Astrocyte (in vitro differentiated cells and primary cell): Measurements from ENCODE around the gene GPRC6A. TPM values are rescaled to one million over a fixed set of nuclear protein-coding genes. Genes with fewer than 3 reads are reported as not detected.

ENCODE experiments used
- DNase-seq: peaks from one replicate; pipeline ENCODE4 v3.0.0-alpha.2; 2010; ENCODE audit warnings: low read depth
- FAIRE-seq: peaks from 2 replicates; lab custom pipeline; 2011; peaks lifted over from hg19 to GRCh38; lab: Jason Lieb, UNC
- H2AFZ ChIP-seq: 2 replicates; pipeline ENCODE4 v1.6.0; 2012; ENCODE audit warnings: low read depth, low read length, inconsistent platforms
- H3K27ac ChIP-seq: 2 replicates; pipeline ENCODE4 v1.5.1; 2011; ENCODE audit warnings: low read depth, low read length, inconsistent platforms
- H3K27me3 ChIP-seq: 2 replicates; pipeline ENCODE4 v1.6.0; 2011; ENCODE audit warnings: low read length, inconsistent platforms; ENCODE audit not compliant: insufficient read depth
- H3K36me3 ChIP-seq: 2 replicates; pipeline ENCODE4 v1.5.1; 2011; ENCODE audit warnings: low read length, inconsistent platforms; ENCODE audit not compliant: insufficient read depth
- H3K4me1 ChIP-seq: 2 replicates; pipeline ENCODE4 v1.5.1; 2011; ENCODE audit warnings: low read length, inconsistent platforms; ENCODE audit not compliant: insufficient read depth
- H3K4me2 ChIP-seq: 2 replicates; pipeline ENCODE4 v1.6.0; 2012; ENCODE audit warnings: low read length, inconsistent platforms
- H3K4me3 ChIP-seq: 2 replicates; pipeline ENCODE4 v1.5.1; 2011; ENCODE audit warnings: low read depth, mild to moderate bottlenecking, low read length, inconsistent platforms; ENCODE audit not compliant: insufficient read depth
- H3K79me2 ChIP-seq: 2 replicates; pipeline ENCODE4 v1.6.0; 2012; ENCODE audit warnings: mild to moderate bottlenecking, low read length, inconsistent platforms; ENCODE audit not compliant: insufficient read depth
- H3K9ac ChIP-seq: 2 replicates; pipeline ENCODE4 v1.6.0; 2012; ENCODE audit warnings: mild to moderate bottlenecking, low read length, inconsistent platforms
- H3K9me3 ChIP-seq: 2 replicates; pipeline ENCODE4 v1.5.1; 2012; ENCODE audit warnings: low read depth, mild to moderate bottlenecking, low read length, inconsistent platforms; ENCODE audit not compliant: insufficient read depth
- H4K20me1 ChIP-seq: 2 replicates; pipeline ENCODE4 v1.6.0; 2012; ENCODE audit warnings: low read length, inconsistent platforms; ENCODE audit not compliant: insufficient read depth
- H3K27ac Mint-ChIP-seq: one replicate; pipeline ENCODE4 v1.8.0; 2021; ENCODE audit warnings: mild to moderate bottlenecking, mixed read lengths; ENCODE audit not compliant: unreplicated experiment
- H3K27me3 Mint-ChIP-seq: one replicate; pipeline ENCODE4 v1.8.0; 2021; ENCODE audit warnings: low read depth, mixed read lengths; ENCODE audit not compliant: unreplicated experiment
- H3K36me3 Mint-ChIP-seq: one replicate; pipeline ENCODE4 v1.8.0; 2021; ENCODE audit warnings: low read depth, mixed read lengths; ENCODE audit not compliant: unreplicated experiment
- H3K4me1 Mint-ChIP-seq: one replicate; pipeline ENCODE4 v1.8.0; 2021; ENCODE audit warnings: low read depth, mixed read lengths; ENCODE audit not compliant: unreplicated experiment
- H3K4me3 Mint-ChIP-seq: one replicate; pipeline ENCODE4 v1.8.0; 2021; ENCODE audit warnings: mild to moderate bottlenecking, moderate library complexity, mixed read lengths; ENCODE audit not compliant: unreplicated experiment
- H3K9me3 Mint-ChIP-seq: one replicate; pipeline ENCODE4 v1.8.0; 2021; ENCODE audit warnings: mild to moderate bottlenecking, mixed read lengths; ENCODE audit not compliant: unreplicated experiment
- EZH2 ChIP-seq: IDR thresholded peaks from 2 replicates; pipeline ENCODE4 v1.6.1; 2012; ENCODE audit warnings: mild to moderate bottlenecking, low read length, inconsistent platforms; ENCODE audit not compliant: insufficient read depth
- total RNA-seq: library from RNA; stranded (reverse); gene quantifications from 2 replicates; pipeline ENCODE4 v1.2.1, GENCODE V29; 2021
- TF ChIP-seq, protein P1 (sequence below): IDR thresholded peaks from 2 replicates; pipeline ENCODE4 v1.5.1; 2011; ENCODE audit warnings: low read depth, mild to moderate bottlenecking, inconsistent platforms, low read length, moderate library complexity; ENCODE audit not compliant: insufficient read depth

Gene GPRC6A
- total RNA-seq, 1 donor from 2014 or later, result not detected

DNA sequence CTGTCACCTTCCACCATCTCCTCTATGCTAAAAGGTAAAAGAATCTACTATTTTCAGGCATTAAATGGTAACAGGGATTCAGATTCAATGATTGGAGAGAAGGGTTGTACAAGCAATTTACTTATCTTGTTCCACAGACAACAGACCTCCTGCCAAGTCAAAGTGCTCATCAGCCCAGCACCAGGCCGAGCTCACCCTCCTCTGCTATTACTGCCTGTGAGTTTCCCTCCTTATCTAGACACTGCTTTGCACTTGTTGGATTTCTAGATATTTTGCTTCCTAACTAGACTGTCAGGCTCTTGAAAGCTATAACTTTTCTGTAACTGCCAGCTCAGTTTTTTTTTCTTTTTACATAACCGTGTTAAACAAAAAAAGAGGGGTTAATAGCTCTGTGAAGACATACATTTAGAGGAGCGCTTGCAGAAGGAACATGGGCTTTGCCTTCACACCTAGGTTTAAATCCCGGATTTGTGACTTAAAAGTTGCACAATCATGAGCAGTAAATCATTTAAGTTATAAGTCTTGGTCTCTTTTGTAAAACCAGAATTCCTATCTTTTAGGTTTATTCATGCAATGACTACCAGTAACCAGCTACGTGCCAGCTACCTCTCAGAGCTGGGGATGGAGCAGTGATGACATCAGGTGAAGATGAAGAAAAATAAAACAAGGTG, 62.2 kb downstream of the GPRC6A start:
- peaks cover 2% of the 10 kb centered on the region for H3K9me3 Mint-ChIP-seq
- no peaks in the 10 kb centered on the region for H3K9me3 ChIP-seq
- H3K9ac ChIP-seq, result no peak overlapping the region
- H3K27ac Mint-ChIP-seq, result no peak overlapping the region
- DNase-seq (no peak), FAIRE-seq (no peak)
- no peaks in the 10 kb centered on the region for H3K36me3 ChIP-seq
- H3K27me3 ChIP-seq, result peaks cover 7% of the 10 kb centered on the region
- H3K27me3 Mint-ChIP-seq, result peaks cover 25% of the 10 kb centered on the region
- H3K4me3 Mint-ChIP-seq, result peak overlapping the region; percentile 34
- TF ChIP-seq EZH2, result no peak
- TF ChIP-seq, protein P1, sequence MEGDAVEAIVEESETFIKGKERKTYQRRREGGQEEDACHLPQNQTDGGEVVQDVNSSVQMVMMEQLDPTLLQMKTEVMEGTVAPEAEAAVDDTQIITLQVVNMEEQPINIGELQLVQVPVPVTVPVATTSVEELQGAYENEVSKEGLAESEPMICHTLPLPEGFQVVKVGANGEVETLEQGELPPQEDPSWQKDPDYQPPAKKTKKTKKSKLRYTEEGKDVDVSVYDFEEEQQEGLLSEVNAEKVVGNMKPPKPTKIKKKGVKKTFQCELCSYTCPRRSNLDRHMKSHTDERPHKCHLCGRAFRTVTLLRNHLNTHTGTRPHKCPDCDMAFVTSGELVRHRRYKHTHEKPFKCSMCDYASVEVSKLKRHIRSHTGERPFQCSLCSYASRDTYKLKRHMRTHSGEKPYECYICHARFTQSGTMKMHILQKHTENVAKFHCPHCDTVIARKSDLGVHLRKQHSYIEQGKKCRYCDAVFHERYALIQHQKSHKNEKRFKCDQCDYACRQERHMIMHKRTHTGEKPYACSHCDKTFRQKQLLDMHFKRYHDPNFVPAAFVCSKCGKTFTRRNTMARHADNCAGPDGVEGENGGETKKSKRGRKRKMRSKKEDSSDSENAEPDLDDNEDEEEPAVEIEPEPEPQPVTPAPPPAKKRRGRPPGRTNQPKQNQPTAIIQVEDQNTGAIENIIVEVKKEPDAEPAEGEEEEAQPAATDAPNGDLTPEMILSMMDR, result no peak
- H3K36me3 Mint-ChIP-seq, result no peaks in the 10 kb centered on the region
- H2AFZ ChIP-seq, result no peak overlapping the region
- H3K4me2 ChIP-seq, result no peak overlapping the region
- H3K27ac ChIP-seq, result no peak overlapping the region
- H4K20me1 ChIP-seq, result no peaks in the 10 kb centered on the region
- peaks cover 7% of the 10 kb centered on the region for H3K4me1 ChIP-seq
- H3K4me1 Mint-ChIP-seq, result peaks cover 2% of the 10 kb centered on the region
- no peak overlapping the region for H3K4me3 ChIP-seq
- H3K79me2 ChIP-seq, result no peaks in the 10 kb centered on the region

DNA sequence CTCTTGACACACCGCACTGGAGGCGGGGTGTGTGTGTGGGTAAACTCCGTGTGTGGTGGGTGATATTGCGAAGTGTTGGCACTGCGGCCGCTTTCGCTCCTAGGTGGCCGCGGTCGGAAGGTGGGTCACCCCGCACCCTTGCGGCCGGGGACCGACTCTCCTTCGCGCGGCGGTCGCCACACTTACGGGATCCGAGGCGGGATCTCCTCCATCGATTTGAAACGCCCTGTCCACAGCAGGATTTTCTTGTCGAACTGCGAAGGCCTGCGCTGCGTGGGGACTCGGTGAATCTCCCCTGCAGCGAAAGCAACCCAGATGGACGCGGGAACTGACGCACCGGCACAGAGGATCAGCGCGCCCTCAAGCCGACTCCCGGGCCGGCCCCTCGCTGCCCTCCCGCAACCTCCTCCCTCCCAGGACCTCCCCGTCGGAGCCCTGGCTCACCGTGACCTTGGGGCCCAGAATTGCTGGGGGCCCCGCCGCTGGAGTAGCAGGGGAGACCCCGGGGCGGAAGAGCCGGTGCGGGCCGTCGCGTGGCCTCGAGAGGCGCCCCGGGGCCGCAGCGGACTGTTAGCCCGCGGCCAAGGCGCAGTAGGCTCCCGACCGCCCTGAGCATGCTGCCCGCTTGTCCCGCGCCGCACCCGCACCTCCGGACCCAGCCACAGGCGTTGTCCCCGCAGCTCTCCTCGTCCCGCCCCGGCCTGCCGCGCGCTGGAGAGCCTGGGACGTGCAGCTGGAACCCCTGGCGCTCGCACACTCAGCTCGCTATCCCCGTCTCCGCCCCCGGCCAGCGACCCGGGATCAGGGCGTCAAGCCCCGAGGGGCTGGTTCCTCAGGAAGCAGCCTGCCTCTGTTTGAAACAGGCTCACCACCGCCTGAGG, 63.7 kb downstream of the GPRC6A start, which contains the start of gene FAM162B:
TSS of gene FAM162B (minus strand) at position 759 of the 881 bp plus-strand sequence. CDS start at position 616, 143 bp downstream.
- H3K27me3 ChIP-seq, result peaks cover 7% of the 10 kb centered on the region
- H3K4me1 ChIP-seq, result peaks cover 7% of the 10 kb centered on the region
- Mint-ChIP-seq H3K4me3 (peak within 1 kb of the TSS; percentile 84), H3K9me3 (no peaks in the 10 kb centered on the region), H3K27ac (no peak within 1 kb of the TSS), H3K27me3 (peaks cover 25% of the 10 kb centered on the region), H3K4me1 (peaks cover 2% of the 10 kb centered on the region), H3K36me3 (no peaks in the 10 kb centered on the region)
- H3K9ac ChIP-seq, result peak within 1 kb of the TSS; percentile 59
- peak within 1 kb of the TSS; percentile 97 for H2AFZ ChIP-seq
- H3K36me3 ChIP-seq, result no peaks in the 10 kb centered on the region
- no peaks in the 10 kb centered on the region for H4K20me1 ChIP-seq
- peak within 1 kb of the TSS; percentile 91 for H3K4me2 ChIP-seq
- TF ChIP-seq, protein P1, result no peak
- TF ChIP-seq EZH2, result peak; percentile 64
- FAIRE-seq, result no peak
- H3K4me3 ChIP-seq, result peak within 1 kb of the TSS; percentile 63
- H3K9me3 ChIP-seq, result no peaks in the 10 kb centered on the region
- H3K27ac ChIP-seq, result no peak within 1 kb of the TSS
- DNase-seq, result peak; percentile 5
- H3K79me2 ChIP-seq, result no peaks in the 10 kb centered on the region
